HT-29 (cell line): ENCODE data around the gene STYX. TPM values are rescaled to one million over a fixed set of nuclear protein-coding genes. Genes with fewer than 3 reads are reported as not detected.

Experiments used
- DNase-seq: peaks from one replicate; pipeline ENCODE4 v3.0.0-alpha.2; 2015; ENCODE audit warnings: low spot score
- small RNA-seq: library from RNA; depleted of rRNA; stranded (forward); fragments of <200 nt; gene quantifications from one replicate; pipeline ENCODE3, GENCODE V24; 2014
- total RNA-seq: library from RNA; depleted of rRNA; stranded (reverse); fragments of >200 nt; shearing (Covaris generic); gene quantifications from 2 replicates; pipeline ENCODE4 v1.2.3, GENCODE V29; 2014; rRNA removed

STYX gene
- total RNA-seq, 1 experiment from 2014 or later = 3.1 TPM

DNA sequence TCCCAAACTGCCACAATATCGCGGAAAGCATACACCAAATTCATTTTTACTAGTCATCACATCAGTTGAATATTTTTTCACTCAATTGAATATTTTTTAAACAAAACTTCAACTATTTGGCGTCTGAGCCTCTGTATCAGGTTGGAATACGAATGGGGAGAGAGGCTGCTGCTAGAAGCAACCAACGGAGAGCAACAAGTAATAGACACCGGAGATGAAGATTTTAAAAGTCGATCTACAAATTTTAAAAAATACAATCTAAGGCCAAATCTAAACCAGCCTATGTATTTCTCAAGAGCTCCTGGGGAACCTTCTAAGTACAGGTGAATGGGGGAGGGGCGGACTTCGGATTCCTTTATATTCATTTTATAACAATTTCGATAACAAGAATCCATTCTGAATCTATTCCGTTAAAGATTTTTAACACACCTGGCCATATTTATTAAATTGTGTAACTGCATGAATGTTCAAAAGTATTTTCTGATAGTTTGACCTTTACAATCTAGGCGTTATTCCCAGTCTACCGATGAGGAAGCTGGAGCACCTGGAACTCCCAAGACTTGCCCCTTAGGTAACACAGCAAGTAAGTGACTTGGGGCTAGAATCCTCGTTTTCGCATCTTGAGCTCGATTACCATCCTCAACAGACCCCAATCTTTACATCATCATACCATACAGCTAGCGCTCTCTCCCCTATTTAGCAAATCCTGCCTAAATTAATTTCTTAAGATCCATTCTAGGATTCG, 60.2 kb downstream of the STYX start:
- DNase-seq = peak; percentile 49

DNA sequence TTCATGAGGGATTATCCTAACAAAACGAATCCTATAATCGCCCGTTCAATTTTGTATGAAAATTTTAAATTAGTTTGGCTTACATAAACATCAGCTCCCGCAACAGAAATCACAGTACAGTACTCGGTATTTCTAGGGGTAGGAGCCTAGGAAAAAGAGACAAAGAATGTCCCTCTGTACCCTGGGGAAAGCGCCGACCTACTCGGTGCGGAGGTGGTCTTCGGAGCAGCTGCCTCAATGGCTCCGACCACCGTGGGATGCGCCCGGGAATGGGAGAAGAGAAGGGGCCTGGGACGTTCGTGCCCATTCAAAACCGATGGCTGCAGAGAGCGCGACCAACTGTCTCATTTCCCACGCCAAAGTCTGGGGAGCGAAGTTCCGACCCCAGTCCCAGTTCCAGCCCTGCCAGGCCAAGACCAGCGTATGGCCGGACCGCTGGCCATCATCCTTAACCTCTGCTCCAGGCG, 60.8 kb downstream of the STYX start:
- no peak for DNase-seq

DNA sequence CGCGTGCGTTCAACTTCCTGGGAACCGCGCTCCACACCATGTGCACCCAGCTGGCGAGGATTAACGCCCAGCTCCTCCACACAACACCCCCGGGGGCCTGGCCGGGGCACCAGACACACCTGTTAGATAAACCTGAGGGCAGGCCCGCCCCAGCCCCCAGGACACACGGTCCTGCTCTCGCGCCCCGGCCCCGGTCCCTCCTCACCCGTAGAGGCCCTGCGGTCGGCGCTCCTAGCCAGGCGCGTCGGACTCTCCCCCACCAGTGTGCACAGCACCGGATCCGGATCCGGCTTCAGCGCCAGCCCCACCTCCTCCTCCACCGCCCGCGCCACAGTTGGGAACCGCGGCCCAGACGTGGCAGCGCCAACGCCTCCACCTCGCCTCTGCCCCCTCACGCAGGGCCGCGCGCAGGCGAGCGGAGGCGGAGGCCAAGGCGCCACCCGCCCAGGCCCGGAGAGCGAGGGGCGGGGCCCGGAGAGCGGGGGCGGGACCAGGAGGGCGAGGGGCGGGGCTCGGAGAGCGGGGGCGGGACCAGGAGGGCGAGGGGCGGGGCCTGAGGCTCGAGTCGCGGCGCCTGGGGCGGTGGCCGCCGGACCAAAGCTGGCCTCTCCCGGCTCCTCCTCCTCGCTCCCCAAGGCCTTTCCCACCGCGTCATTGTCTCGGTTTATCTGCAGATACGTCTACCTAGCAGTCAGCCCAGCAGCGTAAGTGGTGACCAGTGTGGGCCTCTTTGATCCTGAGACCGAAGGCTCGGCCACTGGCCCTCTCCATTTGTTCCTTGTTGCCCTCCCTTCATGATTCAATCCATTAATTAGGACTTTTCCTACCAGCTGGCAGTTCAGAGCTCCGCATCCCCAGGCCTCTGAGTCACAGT, 61.5 kb downstream of the STYX start, which contains the start of gene GNPNAT1:
TSS of gene GNPNAT1 (minus strand) at position 385 of the 874 bp plus-strand sequence. CDS start 6,957 bp downstream, outside the sequence.
- DNase-seq = peak; percentile 79

DNA sequence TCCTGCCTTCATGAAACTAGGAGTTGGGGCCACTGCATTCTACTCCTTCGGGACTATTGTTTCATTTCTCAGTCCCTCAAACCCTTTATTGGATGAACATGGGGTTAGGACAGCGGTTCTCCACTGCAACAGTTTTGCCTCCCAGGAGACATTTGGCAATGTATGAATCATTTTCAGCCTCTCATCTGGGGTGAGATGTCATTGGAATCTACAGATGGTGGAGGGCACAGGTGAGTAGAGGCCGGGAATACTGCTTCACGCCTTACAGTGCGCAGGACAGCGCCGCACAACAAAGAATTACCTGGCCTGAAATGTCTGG, 62.1 kb downstream of the STYX start:
- DNase-seq = no peak

DNA sequence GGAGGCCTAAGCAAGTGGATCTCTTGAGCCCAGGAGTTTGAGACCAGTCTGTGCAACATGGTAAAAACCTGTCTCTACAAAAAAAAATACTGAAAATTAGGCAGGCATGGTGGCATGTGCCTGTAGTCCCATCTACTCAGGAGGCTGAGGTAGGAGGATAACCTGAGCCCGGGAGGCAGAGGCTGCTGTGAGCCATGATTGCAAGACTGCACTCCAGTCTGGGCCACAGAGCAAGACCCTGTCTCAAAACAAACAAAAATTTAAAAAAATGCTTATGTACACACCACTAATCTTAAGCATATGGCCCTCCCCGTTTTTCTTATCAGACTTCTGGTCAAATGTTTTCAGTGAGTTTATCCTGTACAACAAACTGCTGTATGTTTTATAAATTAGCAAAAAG, 63.1 kb downstream of the STYX start:
- no peak for DNase-seq

DNA sequence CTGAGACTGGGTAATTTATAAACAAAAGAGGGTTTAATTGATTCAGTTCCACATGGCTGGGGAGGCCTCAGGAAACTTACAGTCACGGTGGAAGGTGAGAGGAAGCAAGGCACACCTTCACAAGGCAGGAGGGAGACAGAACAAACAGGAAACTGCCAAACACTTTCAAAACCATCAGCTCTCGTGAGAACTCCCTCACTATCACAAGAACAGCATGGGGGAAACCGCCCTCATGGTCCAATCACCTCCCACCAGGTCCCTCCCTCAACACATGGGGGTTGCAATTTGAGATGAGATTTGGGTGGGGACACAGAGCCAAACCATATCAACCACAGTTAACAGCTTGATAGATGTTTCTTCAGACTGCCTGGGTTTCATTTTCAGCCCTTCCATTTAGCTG, 67.7 kb downstream of the STYX start:
- DNase-seq = no peak

DNA sequence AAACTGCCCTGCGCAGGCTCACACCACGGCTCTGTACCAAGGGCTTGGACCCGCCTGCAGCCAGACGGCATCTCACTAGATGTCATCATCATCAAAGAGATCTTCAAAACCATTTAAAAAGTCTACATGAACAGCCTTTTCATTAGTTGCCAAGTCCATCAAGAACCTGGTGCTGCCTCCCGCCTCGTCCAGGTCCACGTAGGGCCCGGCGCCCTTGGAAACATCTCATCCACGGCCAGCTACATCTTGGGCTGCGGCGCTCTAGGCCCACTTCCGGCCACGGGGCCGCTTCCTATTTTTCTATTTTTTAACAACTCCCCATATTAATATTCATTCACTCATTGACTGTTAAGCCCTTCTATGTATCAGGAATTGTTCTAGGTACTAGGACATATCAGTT, 68.9 kb downstream of the STYX start:
- no peak for DNase-seq

DNA sequence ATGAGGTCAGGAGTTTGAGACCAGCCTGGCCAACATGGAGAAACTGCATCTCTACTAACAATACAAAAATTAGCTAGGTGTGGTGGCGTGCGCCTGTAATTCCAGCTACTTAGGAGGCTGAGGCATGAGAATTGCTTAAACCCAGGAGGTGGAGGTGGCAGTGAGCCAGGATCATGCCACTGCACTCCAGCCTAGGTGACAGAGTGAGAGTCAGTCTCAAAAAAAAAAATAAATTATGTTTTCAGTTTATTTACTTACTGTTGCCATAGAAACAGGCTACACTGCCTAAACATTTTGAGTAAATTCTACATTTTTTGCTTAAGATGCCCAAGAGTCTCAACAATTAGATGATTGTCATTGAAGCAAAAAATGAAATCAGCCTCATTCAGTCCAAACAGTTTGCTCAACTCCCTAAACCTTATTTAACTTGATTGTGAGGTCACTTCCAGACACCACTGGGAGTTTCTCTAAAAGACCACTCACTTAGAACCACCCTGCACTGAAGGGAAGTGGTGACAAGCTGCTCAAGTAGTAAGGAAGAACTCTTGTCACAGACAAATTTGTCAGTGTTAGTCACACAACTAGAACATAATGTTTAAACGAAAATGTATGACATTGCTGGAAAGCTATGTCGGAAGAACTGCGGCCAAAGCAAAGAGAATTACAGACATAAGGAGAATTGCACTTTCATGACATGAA, 71.2 kb downstream of the STYX start:
- DNase-seq = no peak

DNA sequence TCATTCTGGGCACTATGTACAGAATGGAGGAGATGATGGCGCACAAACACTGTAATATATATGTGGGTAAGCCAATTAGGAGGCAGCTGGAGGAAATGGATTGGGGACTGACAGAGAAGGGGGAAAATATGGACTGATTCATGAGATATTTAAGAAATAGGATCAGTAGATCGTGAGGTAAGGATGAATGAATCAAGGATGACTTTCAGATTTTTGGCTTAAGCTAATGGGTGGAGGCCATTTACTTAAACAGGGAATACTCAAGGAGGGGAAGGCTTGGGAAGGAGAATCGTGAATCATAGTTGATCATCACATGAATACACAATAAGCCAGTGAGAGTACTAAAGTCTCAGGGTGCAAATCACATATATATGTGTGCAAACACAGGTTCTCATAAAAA, 72.6 kb downstream of the STYX start:
- DNase-seq = no peak

DNA sequence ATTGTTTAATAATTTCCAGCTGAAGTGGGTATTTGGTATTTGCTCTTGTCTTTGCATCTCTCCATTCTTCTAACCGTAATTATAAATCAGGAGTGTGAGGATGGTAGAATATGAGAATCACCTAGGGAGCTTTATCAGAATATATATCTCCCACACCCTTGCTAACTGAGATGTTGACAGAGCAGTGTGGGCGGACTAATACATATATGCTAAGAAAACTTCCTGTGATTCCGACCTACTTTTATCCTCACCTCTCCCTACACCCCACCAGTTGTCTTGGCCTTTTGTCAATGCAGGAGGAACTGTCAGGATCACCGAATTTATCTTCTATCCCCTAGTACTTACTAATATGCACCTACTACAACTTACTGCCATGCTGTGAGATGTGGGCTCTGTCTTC, 76.1 kb downstream of the STYX start:
- DNase-seq = no peak

DNA sequence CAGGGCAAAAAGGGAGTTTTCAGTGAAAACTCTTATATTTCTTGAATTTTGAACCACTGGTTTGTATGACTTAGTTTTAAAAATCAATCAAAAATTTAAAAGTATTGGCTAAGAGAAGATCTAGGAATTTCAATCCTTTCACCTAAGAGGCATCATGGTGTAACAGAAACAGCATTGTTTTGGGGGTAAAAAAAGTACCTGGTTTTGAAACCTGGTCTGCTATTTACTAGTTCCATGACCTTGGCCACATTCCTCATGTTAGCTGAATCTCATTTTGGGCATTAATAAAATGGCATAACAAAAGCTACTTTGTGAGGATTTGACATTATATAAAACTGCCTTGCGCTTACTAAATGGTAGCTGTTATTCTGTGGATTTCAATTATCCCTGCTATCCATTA, 78.1 kb downstream of the STYX start:
- no peak for DNase-seq

DNA sequence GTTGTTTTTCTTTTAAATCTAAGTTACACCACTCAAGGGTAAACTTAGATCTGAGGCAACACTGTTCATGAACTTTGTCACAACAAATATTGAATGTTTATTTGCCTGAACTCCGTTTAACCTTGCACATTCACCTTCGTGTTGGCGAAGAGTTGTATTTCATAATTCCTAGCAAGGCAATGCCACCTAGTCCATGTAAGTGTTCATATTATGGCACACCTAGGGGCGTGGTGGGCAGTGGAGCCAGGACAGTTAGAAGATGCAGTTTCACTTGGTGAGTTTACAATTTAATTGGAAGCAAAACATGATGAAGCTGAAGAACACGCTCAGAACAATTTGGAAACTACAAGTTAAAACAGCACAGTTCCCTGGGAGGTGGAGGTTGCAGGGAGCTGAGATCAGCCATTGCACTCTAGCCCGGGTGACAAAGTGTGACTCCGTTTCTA, 91.9 kb downstream of the STYX start:
- no peak for DNase-seq

DNA sequence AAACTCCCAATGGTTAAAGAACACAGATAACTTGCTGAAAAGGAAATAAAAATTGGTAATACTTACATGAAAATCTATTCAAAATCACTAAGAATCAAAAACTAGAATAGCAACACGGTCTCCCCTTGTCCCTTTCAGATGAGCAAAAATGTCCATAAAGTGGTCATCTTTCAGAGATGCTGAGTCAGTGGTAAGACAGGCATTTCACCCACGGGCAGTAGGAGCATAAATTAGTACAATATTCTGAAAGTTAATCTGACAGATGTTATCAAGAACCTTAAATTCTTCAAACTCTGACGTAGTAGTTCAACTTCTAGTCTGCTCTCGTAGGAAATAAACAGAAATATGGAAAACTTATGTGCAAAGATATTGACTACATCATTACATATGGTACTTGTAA, 94.5 kb downstream of the STYX start:
- no peak for DNase-seq

Small RNAs within 50 kb of the gene (small RNA-seq; reads per million reads assigned to genes)
- not detected for gene AL139317.2

Other genes starting within 250 kb of the STYX start
- 1.0 and 1.2 TPM in 2 replicates for gene TXNDC16, start 177.7 kb upstream of the STYX start, total RNA-seq
- 0.48 and 0.65 TPM in 2 replicates for gene GPR137C, start 177.3 kb upstream of the STYX start, total RNA-seq
- 58.8 and 62.2 TPM in 2 replicates for gene ERO1A, start 34.6 kb upstream of the STYX start, total RNA-seq
- gene PSMC6, start 23.0 kb upstream of the STYX start, total RNA-seq = 52.1 and 56.2 TPM in 2 replicates
- gene GNPNAT1, start 61.4 kb downstream of the STYX start, total RNA-seq = 17.8 and 23.7 TPM in 2 replicates
- not detected in 2 replicates for gene FERMT2, start 220.9 kb downstream of the STYX start, total RNA-seq